Vagina (tissue), 2 donors: ENCODE results near the gene RHBDL2. TPM values are rescaled to one million over a fixed set of nuclear protein-coding genes. Genes with fewer than 3 reads are reported as not detected.

Source experiments
- DNase-seq, 2 donors: peaks; one replicate each; pipeline ENCODE4 v3.0.0-alpha.2; 2017; ENCODE audit errors: extremely low spot score in 2 of 2
- H3K27ac ChIP-seq: fragments of 200-600 bp; sonication (generic); one replicate; pipeline ENCODE4 v1.5.1; 2019
- H3K27me3 ChIP-seq: fragments of 200-600 bp; sonication (generic); one replicate; pipeline ENCODE4 v1.5.1; 2019
- H3K36me3 ChIP-seq, 2 donors: fragments of 200-600 bp; sonication (generic); one replicate each; pipeline ENCODE4 v1.5.1; 2017 to 2019
- H3K4me1 ChIP-seq: fragments of 200-600 bp; sonication (generic); one replicate; pipeline ENCODE4 v1.5.1; 2019
- H3K4me3 ChIP-seq, 2 donors: fragments of 200-600 bp; sonication (generic); 1 replicate in 1 of 2; 2 replicates in 1 of 2; pipeline ENCODE4 v1.5.1; 2016 to 2019
- H3K9me3 ChIP-seq: fragments of 200-600 bp; sonication (generic); one replicate; pipeline ENCODE4 v1.5.1; 2019
- POLR2A ChIP-seq, 2 donors: fragments of 450-650 bp; IDR thresholded peaks; one replicate each; pipeline ENCODE4 v1.6.1; 2017; ENCODE audit warnings: antibody characterized with exemption in 2 of 2, mild to moderate bottlenecking in 2 of 2, moderate library complexity in 2 of 2
- POLR2AphosphoS5 ChIP-seq, 2 donors: sonication (generic); formaldehyde crosslinking; IDR thresholded peaks; one replicate each; pipeline ENCODE4 v1.9.0; 2017; ENCODE audit warnings: antibody characterized with exemption in 2 of 2, mild to moderate bottlenecking in 2 of 2, low read depth in 1 of 2; ENCODE audit not compliant: insufficient read depth in 1 of 2
- intact Hi-C: fragments of 100-400 bp; cut with DNase I; formaldehyde crosslinking; loops from one replicate; pipeline ENCODE4 v1.15.1; 2023
- total RNA-seq: library from RNA; depleted of rRNA; stranded (reverse); fragments of >200 nt; gene quantifications from one replicate; pipeline ENCODE4 v1.2.3, GENCODE V29; 2016
- TF ChIP-seq, protein P1 (sequence below), 3 experiments: fragments of 450-650 bp in 2 of 3; fragments of 200-600 bp in 1 of 3; sonication (generic) in 1 of 3; IDR thresholded peaks; one replicate each; pipeline ENCODE4 v1.5.1; 2017 to 2019; ENCODE audit warnings: antibody characterized with exemption in 3 of 3, mild to moderate bottlenecking in 2 of 3, moderate library complexity in 2 of 3

Gene RHBDL2
- total RNA-seq, 1 donor from 2014 or later, result 9.6 TPM

DNA sequence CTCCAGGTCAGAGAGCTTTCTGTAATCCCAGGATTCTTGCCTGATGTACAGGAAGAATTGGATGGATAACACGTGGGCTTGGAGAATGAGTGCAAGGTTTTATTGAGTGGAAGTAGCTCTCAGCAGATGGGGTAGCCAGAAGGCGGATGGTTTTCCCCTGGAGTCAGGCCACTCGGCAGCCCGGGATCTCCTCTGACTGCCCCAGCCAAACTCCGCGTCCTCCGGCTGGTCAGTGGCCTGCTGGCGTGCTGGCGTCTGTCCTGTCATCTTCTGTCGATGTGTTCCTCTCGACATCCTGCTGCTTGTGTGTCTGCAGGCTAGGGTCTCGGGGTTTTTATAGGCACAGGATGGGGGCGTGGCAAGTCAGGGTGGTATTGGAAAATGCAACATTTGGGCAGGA is 32.8 kb downstream of the RHBDL2 start:
- Histone ChIP-seq H3K4me3 (no peak overlapping the region), H3K36me3 (no peaks in the 10 kb centered on the region), H3K27me3 (no peaks in the 10 kb centered on the region), H3K4me1 (no peaks in the 10 kb centered on the region), H3K9me3 (peaks cover 6% of the 10 kb centered on the region), H3K27ac (no peak overlapping the region)
- intact Hi-C loops, result no loop called here
- no peak for TF ChIP-seq POLR2A (IDR thresholded peaks at IDR 0.05)
- TF ChIP-seq POLR2AphosphoS5 (IDR thresholded peaks at IDR 0.05; ENCODE audit: insufficient read depth in 1 of 2, low read depth in 1 of 2), result no peak
- TF ChIP-seq, protein P1, sequence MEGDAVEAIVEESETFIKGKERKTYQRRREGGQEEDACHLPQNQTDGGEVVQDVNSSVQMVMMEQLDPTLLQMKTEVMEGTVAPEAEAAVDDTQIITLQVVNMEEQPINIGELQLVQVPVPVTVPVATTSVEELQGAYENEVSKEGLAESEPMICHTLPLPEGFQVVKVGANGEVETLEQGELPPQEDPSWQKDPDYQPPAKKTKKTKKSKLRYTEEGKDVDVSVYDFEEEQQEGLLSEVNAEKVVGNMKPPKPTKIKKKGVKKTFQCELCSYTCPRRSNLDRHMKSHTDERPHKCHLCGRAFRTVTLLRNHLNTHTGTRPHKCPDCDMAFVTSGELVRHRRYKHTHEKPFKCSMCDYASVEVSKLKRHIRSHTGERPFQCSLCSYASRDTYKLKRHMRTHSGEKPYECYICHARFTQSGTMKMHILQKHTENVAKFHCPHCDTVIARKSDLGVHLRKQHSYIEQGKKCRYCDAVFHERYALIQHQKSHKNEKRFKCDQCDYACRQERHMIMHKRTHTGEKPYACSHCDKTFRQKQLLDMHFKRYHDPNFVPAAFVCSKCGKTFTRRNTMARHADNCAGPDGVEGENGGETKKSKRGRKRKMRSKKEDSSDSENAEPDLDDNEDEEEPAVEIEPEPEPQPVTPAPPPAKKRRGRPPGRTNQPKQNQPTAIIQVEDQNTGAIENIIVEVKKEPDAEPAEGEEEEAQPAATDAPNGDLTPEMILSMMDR (IDR thresholded peaks at IDR 0.05), result no peak
- no peak for DNase-seq

DNA sequence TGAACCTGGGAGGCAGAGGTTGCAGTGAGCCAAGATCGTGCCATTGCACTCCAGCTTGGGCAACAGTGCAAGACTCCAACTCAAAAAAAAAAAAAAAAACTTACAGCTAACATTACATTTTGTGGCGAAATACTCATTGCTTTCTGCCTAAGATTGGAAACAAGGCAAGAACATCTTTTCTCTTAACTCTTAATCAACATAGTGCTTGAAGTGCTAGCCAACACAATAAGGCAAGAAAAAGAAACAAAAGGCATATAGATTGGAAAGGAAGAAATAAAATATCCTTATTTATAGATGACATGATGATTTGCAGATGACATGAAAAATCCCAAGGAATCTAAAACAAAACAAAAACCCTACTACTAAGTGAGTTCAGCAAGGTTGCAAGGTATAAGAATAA is 35.6 kb downstream of the RHBDL2 start:
- DNase-seq, result no peak
- H3K9me3 ChIP-seq, result peaks cover 6% of the 10 kb centered on the region
- H3K27ac ChIP-seq, result no peak overlapping the region
- H3K4me1 ChIP-seq, result no peaks in the 10 kb centered on the region
- H3K27me3 ChIP-seq, result no peaks in the 10 kb centered on the region
- no peaks in the 10 kb centered on the region for H3K36me3 ChIP-seq
- intact Hi-C loops, result no loop called here
- no peak overlapping the region for H3K4me3 ChIP-seq
- no peak for TF ChIP-seq POLR2AphosphoS5 (IDR thresholded peaks at IDR 0.05; ENCODE audit: insufficient read depth in 1 of 2, low read depth in 1 of 2)
- TF ChIP-seq, protein P1 (IDR thresholded peaks at IDR 0.05), result no peak
- TF ChIP-seq POLR2A (IDR thresholded peaks at IDR 0.05), result no peak

DNA sequence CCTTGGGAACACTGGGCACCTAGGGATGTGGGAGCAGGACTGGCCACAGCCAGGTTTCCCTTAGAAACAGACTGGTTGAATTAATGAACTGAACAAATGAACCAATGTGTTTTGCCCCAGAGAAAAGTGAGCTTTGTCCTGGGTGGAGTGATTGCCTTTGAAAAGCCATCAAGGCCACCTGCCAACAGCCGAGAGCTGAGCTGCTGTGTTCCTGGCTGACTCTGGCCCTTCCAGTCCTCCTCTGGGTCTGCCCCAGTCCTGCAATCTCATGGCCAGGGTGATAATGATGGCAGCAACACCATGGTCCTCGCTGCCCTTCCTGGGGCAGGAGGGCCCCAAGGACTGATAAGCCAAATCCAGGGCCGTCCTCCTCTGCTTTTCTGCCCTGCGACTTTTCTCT is 42.1 kb downstream of the RHBDL2 start:
- Histone ChIP-seq H3K36me3 (no peaks in the 10 kb centered on the region), H3K9me3 (no peaks in the 10 kb centered on the region), H3K27ac (no peak overlapping the region), H3K4me1 (no peaks in the 10 kb centered on the region), H3K27me3 (no peaks in the 10 kb centered on the region), H3K4me3 (no peak overlapping the region)
- DNase-seq, result no peak
- intact Hi-C loops, result no loop called here
- TF ChIP-seq POLR2A (IDR thresholded peaks at IDR 0.05), result no peak
- TF ChIP-seq POLR2AphosphoS5 (IDR thresholded peaks at IDR 0.05; ENCODE audit: insufficient read depth in 1 of 2, low read depth in 1 of 2), result no peak
- TF ChIP-seq, protein P1 (IDR thresholded peaks at IDR 0.05), result no peak

DNA sequence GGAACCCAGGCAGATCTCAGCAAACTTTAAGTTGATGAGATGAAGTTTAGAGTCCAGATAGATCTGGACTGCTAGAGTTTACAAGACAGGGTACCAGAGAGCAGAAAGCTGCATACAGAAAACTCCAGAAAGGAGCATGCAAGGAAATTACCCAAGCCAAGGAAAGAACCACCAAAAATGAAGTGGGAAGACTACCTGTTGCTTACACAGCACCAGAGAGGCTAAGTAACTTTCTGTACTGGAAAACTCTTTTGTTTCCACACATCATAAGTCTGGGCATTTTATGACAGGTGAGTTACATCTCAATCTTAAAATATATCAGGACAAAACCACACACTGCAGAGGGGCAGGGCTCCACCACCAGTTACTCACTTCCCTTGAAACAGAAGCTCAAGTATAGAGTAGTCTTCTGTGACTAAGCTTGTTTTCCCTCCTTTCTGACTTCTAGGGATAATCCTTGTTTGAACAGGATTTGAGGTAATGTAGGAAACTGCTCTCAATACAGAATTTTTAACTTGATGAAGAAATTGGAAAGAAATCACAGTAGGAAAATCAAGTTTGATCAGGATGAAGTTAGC is 42.9 kb downstream of the RHBDL2 start:
- no peaks in the 10 kb centered on the region for H3K4me1 ChIP-seq
- intact Hi-C loops, result no loop called here
- no peak for TF ChIP-seq POLR2A (IDR thresholded peaks at IDR 0.05)
- TF ChIP-seq, protein P1 (IDR thresholded peaks at IDR 0.05), result no peak
- TF ChIP-seq POLR2AphosphoS5 (IDR thresholded peaks at IDR 0.05; ENCODE audit: insufficient read depth in 1 of 2, low read depth in 1 of 2), result no peak
- no peaks in the 10 kb centered on the region for H3K9me3 ChIP-seq
- H3K4me3 ChIP-seq, result no peak overlapping the region
- no peak for DNase-seq
- no peaks in the 10 kb centered on the region for H3K27me3 ChIP-seq
- no peak overlapping the region for H3K27ac ChIP-seq
- no peaks in the 10 kb centered on the region for H3K36me3 ChIP-seq

DNA sequence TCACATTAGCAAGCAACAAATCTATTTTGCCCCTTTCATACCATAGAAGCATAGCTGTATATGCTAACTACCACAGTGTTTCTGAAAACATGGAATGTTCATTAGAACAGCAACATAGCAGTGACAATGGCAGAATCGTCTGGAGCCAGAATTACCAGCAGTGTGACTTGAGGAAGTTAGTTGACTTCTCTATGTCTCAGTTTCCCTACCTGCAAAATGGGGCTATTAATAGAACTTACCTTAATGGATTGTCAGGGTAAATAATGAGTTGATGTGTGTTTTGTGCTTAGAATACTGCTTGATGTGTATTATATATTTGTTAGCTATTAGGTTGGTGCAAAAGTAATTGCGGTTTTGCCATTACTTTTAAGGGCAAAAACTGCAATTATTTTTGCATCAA is 45.5 kb downstream of the RHBDL2 start:
- H3K27ac ChIP-seq, result no peak overlapping the region
- H3K4me3 ChIP-seq, result no peak overlapping the region
- TF ChIP-seq, protein P1 (IDR thresholded peaks at IDR 0.05), result no peak
- TF ChIP-seq POLR2A (IDR thresholded peaks at IDR 0.05), result no peak
- no peak for TF ChIP-seq POLR2AphosphoS5 (IDR thresholded peaks at IDR 0.05; ENCODE audit: insufficient read depth in 1 of 2, low read depth in 1 of 2)
- no peaks in the 10 kb centered on the region for H3K4me1 ChIP-seq
- H3K27me3 ChIP-seq, result no peaks in the 10 kb centered on the region
- H3K9me3 ChIP-seq, result no peaks in the 10 kb centered on the region
- no peaks in the 10 kb centered on the region for H3K36me3 ChIP-seq
- intact Hi-C loops, result no loop called here
- DNase-seq, result no peak
